Spinal cord (tissue), 10 donors: ENCODE results near the gene TBC1D22A. TPM values are rescaled to one million over a fixed set of nuclear protein-coding genes. Genes with fewer than 3 reads are reported as not detected.
"Not testable (repeated sequence)": the region's sequence is repeated elsewhere in the genome, so short reads cannot be mapped to it uniquely, and the experiment has no call there.

Source experiments
- DNase-seq, 6 donors: peaks; one replicate each; pipeline versions ENCODE4 v3.0.0 to v3.0.0-alpha.2; 2013 to 2015; ENCODE audit warnings: low spot score in 6 of 6, low read depth in 4 of 6
- H3K27ac ChIP-seq: one replicate; pipeline ENCODE4 v1.5.1; 2013; ENCODE audit warnings: low read depth, low read length, control low read depth
- H3K27me3 ChIP-seq: one replicate; pipeline ENCODE4 v1.6.1; 2013; ENCODE audit warnings: low read length; ENCODE audit not compliant: control insufficient read depth, insufficient read depth
- H3K36me3 ChIP-seq: one replicate; pipeline ENCODE4 v1.6.1; 2013; ENCODE audit warnings: low read length; ENCODE audit not compliant: control insufficient read depth, insufficient read depth
- H3K4me1 ChIP-seq: one replicate; pipeline ENCODE4 v1.6.1; 2013; ENCODE audit warnings: low read length; ENCODE audit not compliant: control insufficient read depth, insufficient read depth
- H3K4me3 ChIP-seq: one replicate; pipeline ENCODE4 v1.5.1; 2013; ENCODE audit warnings: low read depth, low read length, control low read depth
- H3K9me3 ChIP-seq: one replicate; pipeline ENCODE4 v1.6.1; 2013; ENCODE audit warnings: low read length; ENCODE audit not compliant: control insufficient read depth, insufficient read depth
- WGBS: methylation state at CpG from one replicate; pipeline ENCODE4 v1.1.5; 2013; ENCODE audit warnings: missing lambda C conversion rate; ENCODE audit not compliant: insufficient coverage; 5-methylcytosine and 5-hydroxymethylcytosine counted together
- polyA plus RNA-seq, 2 donors: library from polyadenylated mRNA; unstranded; fragments of 120-200 nt; gene quantifications; one replicate each; pipeline ENCODE4 v1.2.1, GENCODE V29; 2013; ENCODE audit not compliant: insufficient read length in 2 of 2
- total RNA-seq, 2 donors: library from RNA; depleted of rRNA in 1 of 2; stranded (reverse); fragments of 120-200 nt in 1 of 2; fragments of >200 nt in 1 of 2; gene quantifications; one replicate each; pipeline versions ENCODE4 v1.2.3 to v1.2.4, GENCODE V29; 2013 to 2014
- donor health status: healthy.

TBC1D22A gene
- total and polyA plus RNA-seq, 4 donors, result 7.1 to 14.6 (median 10.8) TPM

DNA sequence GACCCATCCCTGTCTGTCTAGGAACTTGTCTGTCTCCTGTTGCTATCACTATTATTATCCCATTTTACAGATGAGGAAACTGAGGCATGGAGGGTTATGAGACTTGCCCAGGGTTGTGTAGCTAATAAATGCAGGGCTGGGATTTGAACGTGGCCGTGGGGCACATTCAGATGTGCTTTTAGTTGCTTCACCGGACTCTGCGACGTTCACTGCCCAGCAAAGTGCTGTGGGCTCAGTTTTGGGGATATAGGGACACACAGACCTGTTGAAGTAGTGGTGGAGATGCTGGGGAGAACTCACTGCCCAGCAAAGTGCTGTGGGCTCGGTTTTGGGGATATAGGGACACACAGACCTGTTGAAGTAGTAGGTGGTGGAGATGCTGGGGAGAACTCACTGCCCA, 405.5 kb downstream of the TBC1D22A start:
- DNase-seq, H3K27ac ChIP-seq, H3K9me3 ChIP-seq, H3K4me3 ChIP-seq, H3K27me3 ChIP-seq: not testable (repeated sequence)
- Histone ChIP-seq H3K36me3 (peaks cover 36% of the 10 kb centered on the region), H3K4me1 (peaks cover 27% of the 10 kb centered on the region)
- WGBS, result 96% methylated on average over 6 of the region's 6 CpGs

DNA sequence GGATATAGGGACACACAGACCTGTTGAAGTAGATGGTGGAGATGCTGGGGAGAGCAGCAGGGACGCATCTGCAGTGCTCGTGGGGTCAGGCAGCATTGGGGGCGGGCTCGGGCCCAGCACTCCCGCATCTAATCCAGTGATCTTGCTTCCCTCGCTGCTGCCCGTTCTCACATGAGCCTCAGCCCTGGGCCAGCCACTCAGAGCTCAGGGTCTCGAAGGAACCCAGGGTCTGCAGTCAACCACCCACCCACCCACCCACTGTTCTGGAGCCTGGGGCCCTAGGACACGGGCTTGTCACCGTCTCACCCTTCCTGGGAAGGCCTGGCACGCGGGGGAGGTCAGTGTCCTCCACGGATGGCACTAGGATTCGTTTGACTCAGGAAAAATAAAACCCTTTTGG, 406.0 kb downstream of the TBC1D22A start:
- H3K4me1 ChIP-seq, result peaks cover 27% of the 10 kb centered on the region
- H3K9me3 ChIP-seq, result no peaks in the 10 kb centered on the region
- no peak overlapping the region for H3K27ac ChIP-seq
- H3K27me3 ChIP-seq, result no peaks in the 10 kb centered on the region
- peaks cover 40% of the 10 kb centered on the region for H3K36me3 ChIP-seq
- no peak overlapping the region for H3K4me3 ChIP-seq
- DNase-seq, result no peak
- 95% methylated on average over 11 of the region's 14 CpGs for WGBS

DNA sequence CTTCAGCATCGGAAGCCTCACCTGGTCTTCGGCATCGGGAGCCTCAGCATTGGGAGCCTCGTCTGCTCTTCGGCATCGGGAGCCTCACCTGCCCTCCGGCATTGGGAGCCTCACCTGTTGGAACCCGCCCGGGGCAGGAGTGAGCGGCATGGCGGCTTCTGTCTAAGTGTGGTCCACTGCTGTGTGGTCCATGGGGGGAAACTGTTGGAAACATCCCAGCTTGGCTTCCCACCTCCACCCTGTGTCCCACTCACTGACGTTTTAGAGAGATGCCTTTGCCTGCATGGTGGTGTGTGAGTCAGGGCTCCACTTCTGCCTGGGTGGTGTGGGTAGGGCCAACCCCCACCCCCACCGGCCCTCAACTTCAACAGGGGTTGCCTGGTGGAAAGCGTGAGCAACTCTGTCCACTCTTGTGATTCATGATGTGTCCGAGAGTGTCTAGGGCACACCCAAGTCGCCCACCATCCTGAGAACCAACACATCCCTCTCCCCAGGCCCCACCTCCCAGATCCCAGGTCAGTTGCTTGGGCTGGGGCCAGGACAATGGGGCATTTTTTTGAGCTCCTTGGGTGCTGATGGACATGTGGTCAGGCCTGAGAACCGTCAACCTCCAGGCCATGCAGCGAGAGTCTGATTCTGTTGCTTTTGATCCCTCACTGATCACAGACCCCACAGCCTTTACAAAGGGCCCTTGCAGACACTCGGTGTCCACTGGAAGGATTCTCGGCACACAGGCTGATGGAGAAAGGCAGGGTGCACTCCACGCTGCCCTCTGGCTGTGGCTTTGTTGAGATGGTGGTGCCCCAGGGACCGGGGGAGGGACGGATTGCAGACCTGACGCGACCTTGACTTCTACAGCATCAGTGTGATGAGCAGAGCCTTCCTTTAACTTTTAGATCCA, 406.7 kb downstream of the TBC1D22A start:
- no peak overlapping the region for H3K27ac ChIP-seq
- no peak for DNase-seq
- H3K9me3 ChIP-seq, result no peaks in the 10 kb centered on the region
- H3K36me3 ChIP-seq, result peaks cover 45% of the 10 kb centered on the region
- 84% methylated on average over 10 of the region's 25 CpGs for WGBS
- H3K4me1 ChIP-seq, result peaks cover 24% of the 10 kb centered on the region
- H3K4me3 ChIP-seq, result no peak overlapping the region
- no peaks in the 10 kb centered on the region for H3K27me3 ChIP-seq

DNA sequence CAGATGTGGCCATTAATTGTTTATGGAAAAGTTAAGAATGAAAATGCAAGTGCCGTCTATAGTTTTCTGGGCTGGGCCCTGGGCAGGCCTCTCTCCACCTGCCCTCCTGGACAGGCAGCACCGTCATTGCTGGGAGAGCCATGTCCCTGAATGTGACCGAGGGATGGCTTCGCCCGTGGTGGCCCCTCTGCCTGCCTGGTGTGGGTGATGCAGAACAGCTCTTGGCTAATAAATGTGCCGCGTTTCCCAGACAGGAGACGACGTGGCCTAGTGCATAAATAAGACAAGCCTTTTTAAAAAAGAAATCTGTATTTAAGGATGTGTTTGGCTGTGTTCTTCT, 407.3 kb downstream of the TBC1D22A start:
- WGBS, result 84% methylated on average over 5 of the region's 9 CpGs
- peaks cover 24% of the 10 kb centered on the region for H3K4me1 ChIP-seq
- no peak for DNase-seq

DNA sequence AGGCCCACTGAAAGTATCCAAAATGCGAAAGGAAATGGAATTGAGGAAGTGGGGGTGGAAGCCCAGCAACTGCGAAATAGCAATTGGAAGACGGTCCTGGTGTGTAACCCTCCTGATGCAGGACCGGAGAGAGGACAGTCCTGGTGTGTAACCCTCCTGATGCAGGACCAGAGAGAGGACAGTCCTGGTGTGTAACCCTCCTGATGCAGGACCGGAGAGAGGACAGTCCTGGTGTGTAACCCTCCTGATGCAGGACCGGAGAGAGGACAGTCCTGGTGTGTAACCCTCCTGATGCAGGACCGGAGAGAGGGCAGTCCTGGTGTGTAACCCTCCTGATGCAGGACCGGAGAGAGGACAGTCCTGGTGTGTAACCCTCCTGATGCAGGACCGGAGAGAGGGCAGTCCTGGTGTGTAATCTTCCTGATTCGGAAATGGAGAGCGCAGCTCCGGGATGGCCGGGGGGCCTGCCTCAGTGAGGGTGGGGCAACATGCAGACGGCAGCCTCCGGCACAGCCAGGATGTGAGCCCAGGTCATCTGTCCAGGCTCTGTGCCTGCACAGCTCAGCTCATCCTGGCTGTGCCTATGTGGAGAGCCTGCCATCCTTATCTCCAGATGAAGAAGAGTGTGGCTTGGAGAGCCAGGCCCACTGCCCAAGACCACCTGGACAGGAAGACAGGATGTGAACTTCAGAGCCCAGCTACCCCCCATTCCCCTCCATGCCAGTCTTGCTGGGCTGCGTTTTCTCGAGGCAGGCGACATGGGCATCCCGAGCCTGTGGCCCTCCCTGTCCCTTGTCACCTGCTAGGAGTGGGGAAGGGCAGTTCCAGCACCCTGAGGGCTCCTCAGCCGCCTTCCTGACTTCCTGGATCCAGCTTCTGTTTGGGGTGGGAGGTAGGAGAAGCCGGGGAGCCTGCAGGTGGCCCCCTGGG, 408.3 kb downstream of the TBC1D22A start:
- H3K4me3 ChIP-seq, H3K9me3 ChIP-seq, H3K27ac ChIP-seq, DNase-seq, H3K27me3 ChIP-seq: not testable (repeated sequence)
- Histone ChIP-seq H3K4me1 (peaks cover 18% of the 10 kb centered on the region), H3K36me3 (peaks cover 50% of the 10 kb centered on the region)
- 92% methylated on average over 16 of the region's 21 CpGs for WGBS

More for the DNA sequence above, 407.3 kb downstream of the TBC1D22A start:
- Histone ChIP-seq H3K36me3 (peaks cover 47% of the 10 kb centered on the region), H3K9me3 (no peaks in the 10 kb centered on the region), H3K27me3 (no peaks in the 10 kb centered on the region), H3K27ac (no peak overlapping the region), H3K4me3 (no peak overlapping the region)

DNA sequence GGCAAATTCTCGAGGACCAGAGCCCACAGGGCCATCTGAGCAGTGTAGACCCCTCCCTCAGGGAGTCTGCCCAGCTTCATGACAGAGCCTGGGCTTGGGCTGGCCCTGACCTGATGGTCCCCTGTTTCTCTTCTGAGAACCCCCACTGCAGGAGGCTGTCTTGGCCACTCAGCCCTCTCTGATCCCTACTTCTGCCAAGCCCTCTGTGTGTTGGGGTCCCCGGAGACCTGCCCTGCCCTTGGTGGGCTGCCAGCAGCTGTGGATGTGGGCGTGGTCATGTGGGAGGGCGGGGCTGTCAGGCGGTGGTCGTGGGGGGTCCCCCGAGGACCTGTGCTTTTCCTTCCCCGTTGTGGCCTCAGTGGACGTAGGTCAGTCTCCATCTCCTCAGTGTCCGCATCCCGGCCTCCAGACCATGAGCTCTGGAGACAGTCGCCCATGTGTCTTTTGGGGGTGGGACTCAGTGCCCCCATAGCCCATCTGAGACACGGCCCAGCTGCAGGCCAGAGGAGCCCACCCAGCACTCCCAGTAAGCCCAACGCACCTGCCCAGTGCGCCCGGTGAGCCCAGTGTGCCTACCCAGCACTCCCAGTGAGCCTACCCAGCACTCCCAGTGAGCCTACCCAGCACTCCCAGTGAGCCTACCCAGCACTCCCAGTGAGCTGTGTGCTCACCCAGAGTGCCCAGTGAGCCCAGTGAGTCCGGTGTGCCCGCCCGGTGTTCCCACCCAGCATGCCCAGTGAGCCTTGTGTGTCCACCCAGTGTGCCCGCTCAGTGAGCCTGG, 409.2 kb downstream of the TBC1D22A start:
- Histone ChIP-seq H3K4me3 (no peak overlapping the region), H3K27ac (no peak overlapping the region), H3K4me1 (peaks cover 10% of the 10 kb centered on the region), H3K36me3 (peaks cover 54% of the 10 kb centered on the region), H3K9me3 (no peaks in the 10 kb centered on the region), H3K27me3 (no peaks in the 10 kb centered on the region)
- no peak for DNase-seq
- WGBS, result 93% methylated on average over 20 of the region's 20 CpGs

DNA sequence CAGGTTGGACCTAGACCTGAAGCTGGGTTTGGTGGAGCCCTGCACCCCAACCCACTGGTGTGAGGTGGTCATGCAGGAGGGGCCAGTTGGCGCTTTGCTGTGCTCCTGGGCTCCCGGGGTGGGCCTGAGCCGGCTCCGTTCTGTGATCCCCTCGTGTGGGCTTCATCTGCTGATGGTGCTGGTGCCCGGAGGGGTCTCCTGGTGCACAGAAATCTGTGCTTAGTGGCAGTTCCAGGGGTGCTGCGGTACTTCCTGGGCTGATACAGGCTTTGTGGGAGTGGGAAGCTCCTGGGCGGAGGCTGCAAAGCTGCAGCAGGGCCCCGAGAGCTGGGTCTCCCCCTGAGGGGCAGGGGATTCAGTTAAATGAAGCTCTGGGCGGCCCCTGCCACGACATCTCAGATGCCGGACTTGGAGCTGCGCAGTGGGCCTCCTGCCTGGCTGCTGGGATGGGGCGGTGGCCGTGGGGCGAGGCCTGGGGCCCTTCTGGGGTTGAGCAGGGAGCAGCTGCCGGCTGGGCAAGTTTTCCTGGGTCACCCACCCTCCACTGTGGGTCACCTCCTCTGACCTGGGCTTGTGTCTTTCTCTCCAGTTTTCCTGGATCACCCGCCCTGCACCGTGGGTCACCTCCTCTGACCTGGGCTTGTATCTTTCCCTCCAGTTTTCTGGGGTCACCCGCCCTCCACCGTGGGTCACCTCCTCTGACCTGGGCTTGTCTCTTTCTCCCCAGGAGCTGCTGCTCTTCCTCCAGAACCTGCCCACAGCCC, 410.5 kb downstream of the TBC1D22A start:
- no peak overlapping the region for H3K4me3 ChIP-seq
- H3K9me3 ChIP-seq, result no peaks in the 10 kb centered on the region
- 92% methylated on average over 21 of the region's 21 CpGs for WGBS
- H3K4me1 ChIP-seq, result peaks cover 9% of the 10 kb centered on the region
- H3K36me3 ChIP-seq, result peaks cover 63% of the 10 kb centered on the region
- DNase-seq, result no peak
- no peaks in the 10 kb centered on the region for H3K27me3 ChIP-seq
- no peak overlapping the region for H3K27ac ChIP-seq

DNA sequence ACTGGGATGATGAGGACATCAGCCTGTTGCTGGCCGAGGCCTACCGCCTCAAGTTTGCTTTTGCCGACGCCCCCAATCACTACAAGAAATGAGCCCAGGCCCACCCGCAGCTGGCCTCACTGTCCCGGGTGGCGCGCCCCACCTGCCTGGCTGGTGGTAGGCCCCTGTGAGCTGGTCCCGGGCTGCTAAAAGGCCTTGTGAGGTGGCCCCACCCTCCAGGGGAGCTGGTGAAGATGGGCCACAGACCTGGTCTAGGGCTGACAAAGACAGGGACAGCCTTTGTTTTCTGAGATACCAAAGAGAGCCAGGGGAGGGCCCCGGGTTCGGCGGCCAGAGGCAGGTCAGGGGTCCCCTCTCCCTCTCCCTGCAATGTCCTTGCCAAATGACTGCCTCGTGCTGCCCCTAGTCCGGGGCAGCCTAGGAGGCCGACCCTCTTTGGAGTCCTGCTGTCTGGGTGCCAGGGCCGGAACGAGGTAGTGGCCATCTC, 411.1 kb downstream of the TBC1D22A start:
- H3K27ac ChIP-seq, result no peak overlapping the region
- H3K36me3 ChIP-seq, result peaks cover 63% of the 10 kb centered on the region
- no peak overlapping the region for H3K4me3 ChIP-seq
- peaks cover 9% of the 10 kb centered on the region for H3K4me1 ChIP-seq
- no peaks in the 10 kb centered on the region for H3K9me3 ChIP-seq
- DNase-seq, result no peak
- H3K27me3 ChIP-seq, result no peaks in the 10 kb centered on the region
- WGBS, result 84% methylated on average over 13 of the region's 17 CpGs
